Gastroesophageal sphincter (tissue), 4 donors: ENCODE data around the gene TMEM168. TPM values are rescaled to one million over a fixed set of nuclear protein-coding genes. Genes with fewer than 3 reads are reported as not detected.

ENCODE experiments used
- ATAC-seq: fragments of 150-250 bp; one replicate; pipeline ENCODE4 v1.9.1; 2016; ENCODE audit warnings: mild to moderate bottlenecking, moderate library complexity
- H3K27ac ChIP-seq, 4 donors: fragments of 200-600 bp; sonication (generic) in 3 of 4; 1 replicate in 3 of 4; 2 replicates in 1 of 4; pipeline ENCODE4 v1.5.1; 2016 to 2019
- H3K27me3 ChIP-seq: fragments of 200-600 bp; sonication (generic); one replicate; pipeline ENCODE4 v1.5.1; 2019
- H3K36me3 ChIP-seq, 2 donors: fragments of 200-600 bp; sonication (generic); one replicate each; pipeline ENCODE4 v1.5.1; 2019; ENCODE audit warnings: control low read depth in 1 of 2
- H3K4me1 ChIP-seq, 3 donors: fragments of 200-600 bp; sonication (generic); 1 replicate in 2 of 3; 2 replicates in 1 of 3; pipeline ENCODE4 v1.5.1; 2016 to 2019; ENCODE audit warnings: control low read depth in 2 of 3
- H3K4me3 ChIP-seq, 2 donors: fragments of 200-600 bp; sonication (generic); one replicate each; pipeline ENCODE4 v1.5.1; 2019; ENCODE audit warnings: mild to moderate bottlenecking in 1 of 2, moderate library complexity in 1 of 2
- H3K9me3 ChIP-seq, 3 donors: fragments of 200-600 bp; sonication (generic); one replicate each; pipeline ENCODE4 v1.5.1; 2017 to 2019; ENCODE audit warnings: control low read depth in 2 of 3
- CTCF ChIP-seq, 4 experiments: fragments of 200-600 bp in 2 of 4; fragments of 450-650 bp in 2 of 4; sonication (generic) in 1 of 4; IDR thresholded peaks; one replicate each; pipeline ENCODE4 v1.5.1; 2017 to 2019; ENCODE audit warnings: antibody characterized with exemption in 4 of 4, mild to moderate bottlenecking in 2 of 4, moderate library complexity in 2 of 4
- EP300 ChIP-seq: sonication (generic); formaldehyde crosslinking; IDR thresholded peaks from one replicate; pipeline ENCODE4 v1.6.1; 2017; ENCODE audit warnings: antibody characterized with exemption, mild to moderate bottlenecking
- POLR2AphosphoS5 ChIP-seq: sonication (generic); formaldehyde crosslinking; IDR thresholded peaks from one replicate; pipeline ENCODE4 v1.6.1; 2017; ENCODE audit warnings: antibody characterized with exemption
- WGBS, 2 donors: methylation state at CpG; one replicate each; pipeline ENCODE4 v1.1.5; 2018; ENCODE audit warnings: low coverage in 1 of 2; 5-methylcytosine and 5-hydroxymethylcytosine counted together
- total RNA-seq, 4 donors: library from RNA; depleted of rRNA; stranded (reverse); fragments of >200 nt; gene quantifications; one replicate each; pipeline ENCODE4 v1.1.0, GENCODE V29; 2016

Gene TMEM168
- total RNA-seq, 4 donors from 2014 or later: 11.4 to 23.7 (median 19.0) TPM

GRCh38 chr7:112714917-112715316 is 75.3 kb downstream of the TMEM168 start:
- TF ChIP-seq POLR2AphosphoS5: no peak
- no peak for TF ChIP-seq EP300
- TF ChIP-seq CTCF (IDR thresholded peaks at IDR 0.05): no peak

More at GRCh38 chr7:112714917-112715316, 75.3 kb downstream of the TMEM168 start:
- no peak overlapping the region for H3K4me3 ChIP-seq
- no peak for ATAC-seq
- H3K4me1 ChIP-seq: no peaks in the 10 kb centered on the region
- peaks cover 0 to 23% (median 0%) of the 10 kb centered on the region in 3 donors for H3K9me3 ChIP-seq
- H3K27ac ChIP-seq: no peak overlapping the region
- 100% methylated on average over 2 of the region's 2 CpGs; no CpG with 5 or more reads in 1 of the 2 donors for WGBS, 2 donors
- H3K36me3 ChIP-seq: no peaks in the 10 kb centered on the region
- no peaks in the 10 kb centered on the region for H3K27me3 ChIP-seq
